Measurements from ENCODE around the gene ARHGAP33. TPM values are rescaled to one million over a fixed set of nuclear protein-coding genes. Genes with fewer than 3 reads are reported as not detected.

The ARHGAP33 gene
- total RNA-seq, 1 donor from 2014 or later, result 26.3 TPM

GRCh38 chr19:35777086-35777841, 1.9 kb downstream of the ARHGAP33 start:
- no peak for DNase-seq

DNA sequence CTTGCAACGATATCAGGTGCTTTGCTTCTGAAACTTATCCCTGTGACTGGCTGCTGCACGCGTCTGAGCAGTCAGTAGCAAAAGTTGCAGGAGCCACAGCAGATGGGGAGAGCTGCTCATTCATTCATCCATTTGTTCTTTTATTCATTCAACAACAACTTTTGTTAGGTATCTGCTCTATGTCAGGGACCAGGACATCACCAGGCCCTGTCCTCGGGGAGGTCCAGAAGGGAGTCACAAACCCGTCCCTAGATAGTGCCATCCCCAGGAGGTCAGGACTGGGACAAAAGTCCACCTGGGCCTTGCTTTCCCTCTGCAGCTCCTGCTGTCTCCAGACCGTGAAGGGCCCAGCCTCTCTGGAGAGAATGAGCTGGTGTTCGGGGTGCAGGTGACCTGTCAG, 2.6 kb downstream of the ARHGAP33 start:
- DNase-seq, result no peak

DNA sequence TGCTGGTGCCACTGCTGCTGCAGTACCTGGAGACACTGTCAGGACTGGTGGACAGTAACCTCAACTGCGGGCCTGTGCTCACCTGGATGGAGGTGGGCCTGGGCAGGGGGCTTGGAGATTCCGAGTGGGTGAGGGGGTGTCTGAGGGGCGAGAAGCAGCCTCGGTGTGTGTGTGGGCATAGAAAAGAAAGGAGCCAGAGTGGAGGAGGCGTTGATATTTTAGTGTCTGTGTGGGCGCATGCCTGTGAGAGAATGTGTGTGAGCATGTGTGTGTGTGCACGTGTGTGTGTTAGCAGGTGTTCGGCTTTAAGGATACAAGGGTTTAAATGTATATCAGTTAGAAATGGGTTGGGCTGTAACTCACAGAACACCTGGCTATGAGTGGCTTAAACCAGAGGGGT, 3.7 kb downstream of the ARHGAP33 start:
- no peak for DNase-seq

- no peak for DNase-seq
Measured at GRCh38 chr19:35780058-35780457, 4.7 kb downstream of the ARHGAP33 start.

GRCh38 chr19:35780717-35781116, 5.4 kb downstream of the ARHGAP33 start:
- no peak for DNase-seq

- no peak for DNase-seq
Measured at GRCh38 chr19:35781650-35782049, 6.3 kb downstream of the ARHGAP33 start.

- DNase-seq, result no peak
Measured at GRCh38 chr19:35782589-35782988, 7.2 kb downstream of the ARHGAP33 start.

DNA sequence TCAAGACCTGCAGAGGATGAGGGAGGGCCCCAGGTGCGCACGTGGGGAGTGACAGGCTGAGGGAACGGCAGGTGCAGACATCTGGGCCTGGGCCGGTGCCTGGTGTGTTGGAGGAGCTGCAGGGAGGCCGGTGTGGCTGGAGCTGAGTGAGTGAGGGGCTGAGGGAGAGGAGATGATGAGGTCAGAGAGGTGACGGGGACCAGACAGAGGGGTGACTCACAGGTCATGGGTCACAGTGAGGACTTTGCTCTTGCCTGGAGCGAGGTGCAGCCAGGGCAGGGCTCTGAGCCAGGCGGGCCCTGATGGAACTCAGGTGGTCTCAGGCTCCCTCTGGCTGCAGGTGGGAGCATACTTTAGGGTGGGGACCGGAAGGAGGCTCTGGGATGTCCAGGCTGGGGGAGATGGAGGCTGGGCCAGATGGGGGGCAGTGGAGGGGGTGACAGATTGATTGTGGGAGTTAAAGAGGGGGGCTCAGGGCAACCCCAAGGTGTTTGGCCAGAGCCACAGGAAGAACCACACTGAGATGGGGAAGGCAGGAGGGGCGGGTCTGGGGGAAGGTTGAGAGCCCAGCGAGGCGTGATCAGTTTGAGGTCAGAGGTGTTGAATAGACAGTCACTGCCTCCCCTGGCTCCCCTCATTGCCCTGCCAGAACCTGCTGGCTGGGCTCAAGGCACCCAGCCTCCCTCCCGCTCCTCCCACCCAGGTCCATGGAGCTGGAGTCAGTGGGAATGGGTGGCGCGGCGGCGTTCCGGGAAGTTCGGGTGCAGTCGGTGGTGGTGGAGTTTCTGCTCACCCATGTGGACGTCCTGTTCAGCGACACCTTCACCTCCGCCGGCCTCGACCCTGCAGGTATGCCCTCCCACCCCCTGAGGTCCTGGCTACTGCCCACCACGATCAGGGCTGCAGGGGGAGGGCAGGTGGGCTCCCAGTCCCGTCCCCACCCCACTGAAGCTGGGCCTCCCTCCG, 8.4 kb downstream of the ARHGAP33 start:
- no peak for DNase-seq

GRCh38 chr19:35784503-35785338, 9.4 kb downstream of the ARHGAP33 start:
- no peak for DNase-seq

GRCh38 chr19:35785339-35785627, 9.9 kb downstream of the ARHGAP33 start:
- DNase-seq, result no peak

GRCh38 chr19:35786299-35787160, 11.2 kb downstream of the ARHGAP33 start:
- DNase-seq, result no peak

DNA sequence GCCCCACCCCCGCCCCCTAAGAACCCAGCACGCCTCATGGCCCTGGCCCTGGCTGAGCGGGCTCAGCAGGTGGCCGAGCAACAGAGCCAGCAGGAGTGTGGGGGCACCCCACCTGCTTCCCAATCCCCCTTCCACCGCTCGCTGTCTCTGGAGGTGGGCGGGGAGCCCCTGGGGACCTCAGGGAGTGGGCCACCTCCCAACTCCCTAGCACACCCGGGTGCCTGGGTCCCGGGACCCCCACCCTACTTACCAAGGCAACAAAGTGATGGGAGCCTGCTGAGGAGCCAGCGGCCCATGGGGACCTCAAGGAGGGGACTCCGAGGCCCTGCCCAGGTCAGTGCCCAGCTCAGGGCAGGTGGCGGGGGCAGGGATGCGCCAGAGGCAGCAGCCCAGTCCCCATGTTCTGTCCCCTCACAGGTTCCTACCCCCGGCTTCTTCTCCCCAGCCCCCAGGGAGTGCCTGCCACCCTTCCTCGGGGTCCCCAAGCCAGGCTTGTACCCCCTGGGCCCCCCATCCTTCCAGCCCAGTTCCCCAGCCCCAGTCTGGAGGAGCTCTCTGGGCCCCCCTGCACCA, 11.9 kb downstream of the ARHGAP33 start:
- no peak for DNase-seq

DNA sequence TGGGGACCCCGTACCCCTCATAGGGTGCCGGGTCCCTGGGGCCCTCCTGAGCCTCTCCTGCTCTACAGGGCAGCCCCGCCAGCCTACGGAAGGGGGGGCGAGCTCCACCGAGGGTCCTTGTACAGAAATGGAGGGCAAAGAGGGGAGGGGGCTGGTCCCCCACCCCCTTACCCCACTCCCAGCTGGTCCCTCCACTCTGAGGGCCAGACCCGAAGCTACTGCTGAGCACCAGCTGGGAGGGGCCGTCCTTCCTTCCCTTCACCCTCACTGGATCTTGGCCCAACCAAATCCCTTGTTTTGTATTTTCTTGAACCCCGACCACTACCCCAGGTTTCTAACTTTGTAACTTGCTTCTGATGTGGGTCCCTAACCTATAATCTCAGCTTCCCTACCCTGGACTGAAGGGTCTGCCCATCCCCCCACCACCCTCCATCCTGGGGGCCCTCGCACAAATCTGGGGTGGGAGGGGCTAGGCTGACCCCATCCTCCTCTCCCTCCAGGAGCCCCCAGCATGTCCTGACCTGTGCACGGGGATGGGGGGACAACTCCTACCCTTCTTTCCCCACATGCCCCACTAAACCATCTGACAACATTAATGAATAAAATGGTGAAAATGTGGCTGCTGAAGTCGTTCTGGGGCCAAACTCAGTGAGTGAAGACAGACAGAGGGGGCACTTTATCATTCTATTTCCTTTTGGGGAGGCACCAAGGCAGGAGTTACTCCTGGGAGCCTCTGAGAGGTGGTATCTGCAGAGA, 13.0 kb downstream of the ARHGAP33 start:
- DNase-seq, result no peak

DNA sequence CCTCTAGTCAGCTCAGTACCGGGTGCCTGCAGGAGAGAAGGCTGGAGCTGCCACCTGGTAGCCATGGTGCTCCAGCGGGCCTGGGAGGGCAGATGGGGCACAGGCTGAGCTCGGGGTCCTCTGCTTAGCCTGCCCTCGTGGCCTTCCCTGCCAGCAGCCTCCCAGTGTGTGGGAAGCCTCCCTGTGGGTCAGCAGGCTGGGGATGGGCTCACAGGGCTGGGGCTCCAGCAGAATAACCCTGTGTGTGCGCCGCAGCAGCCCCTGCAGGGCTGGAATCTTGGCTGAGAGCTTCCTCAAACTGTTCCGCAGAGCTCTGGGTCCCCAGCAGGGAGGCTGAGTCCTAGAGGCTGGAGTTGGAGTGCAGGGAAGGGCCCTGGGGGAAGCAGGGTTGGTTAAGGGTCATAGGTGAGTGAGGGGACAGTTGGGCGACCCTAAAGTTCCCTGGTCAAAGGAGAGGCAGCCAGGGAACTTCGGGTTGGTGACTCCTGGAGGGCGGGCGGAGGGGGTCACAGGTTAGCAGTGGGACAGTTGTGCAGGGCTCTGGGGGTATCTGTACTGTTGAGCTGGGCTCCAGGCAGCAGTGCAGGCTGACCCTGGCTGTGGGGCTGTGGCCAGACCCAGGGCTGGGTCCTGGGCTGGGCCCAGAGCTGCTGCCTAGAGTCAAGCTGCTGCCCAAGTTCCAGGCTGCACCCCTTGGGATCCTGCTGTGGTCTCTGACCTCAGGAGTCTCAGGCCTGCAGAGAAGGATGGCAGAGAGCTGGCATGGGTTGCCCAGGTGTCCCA, 14.0 kb downstream of the ARHGAP33 start:
- DNase-seq, result no peak

DNA sequence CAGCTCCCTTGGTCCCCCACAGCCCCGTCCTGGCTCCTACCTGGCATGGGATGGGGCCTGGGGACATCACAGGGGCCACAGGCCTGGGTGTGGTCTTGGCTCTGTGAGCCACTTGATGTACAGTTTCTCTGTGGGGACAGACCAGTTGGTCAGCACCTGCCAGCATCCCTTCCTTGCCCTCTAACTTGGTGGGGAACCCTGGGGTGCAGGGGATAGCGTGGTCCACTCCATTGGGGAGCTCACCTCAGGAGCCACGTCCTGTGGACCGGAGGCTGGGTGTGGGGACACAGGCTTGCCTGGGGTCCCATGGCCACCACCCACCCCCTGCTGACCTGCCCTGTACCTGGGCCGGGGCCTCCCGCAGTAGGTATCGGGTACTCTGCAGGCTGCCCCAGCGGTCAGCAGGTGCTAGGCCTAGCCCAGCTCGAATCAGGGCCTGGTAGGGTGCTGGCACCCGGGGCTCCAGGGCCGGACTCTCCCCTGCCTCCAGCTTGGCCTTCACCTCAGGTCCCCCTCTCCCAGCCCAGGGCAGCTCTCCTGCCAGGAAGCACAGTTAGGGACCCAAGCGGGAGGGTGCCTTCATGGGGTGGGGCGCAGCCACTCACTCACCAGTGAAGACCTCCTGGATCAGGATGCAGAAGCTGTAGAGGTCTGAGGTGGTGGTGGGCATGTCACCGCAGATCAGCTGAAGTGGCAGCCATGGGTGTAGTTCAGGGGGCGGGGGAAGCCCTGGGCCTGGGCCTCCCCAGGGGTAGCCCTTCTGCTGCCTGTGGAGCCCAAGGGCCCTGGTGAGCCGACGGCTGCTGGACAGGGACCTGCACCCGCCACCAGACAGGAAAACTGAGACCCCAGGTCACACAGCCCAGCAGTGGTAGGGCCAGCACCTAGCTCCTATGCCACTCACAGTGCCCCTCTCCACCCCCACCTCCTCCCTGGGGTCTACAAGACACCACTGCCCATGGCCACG, 14.9 kb downstream of the ARHGAP33 start:
- no peak for DNase-seq

DNA sequence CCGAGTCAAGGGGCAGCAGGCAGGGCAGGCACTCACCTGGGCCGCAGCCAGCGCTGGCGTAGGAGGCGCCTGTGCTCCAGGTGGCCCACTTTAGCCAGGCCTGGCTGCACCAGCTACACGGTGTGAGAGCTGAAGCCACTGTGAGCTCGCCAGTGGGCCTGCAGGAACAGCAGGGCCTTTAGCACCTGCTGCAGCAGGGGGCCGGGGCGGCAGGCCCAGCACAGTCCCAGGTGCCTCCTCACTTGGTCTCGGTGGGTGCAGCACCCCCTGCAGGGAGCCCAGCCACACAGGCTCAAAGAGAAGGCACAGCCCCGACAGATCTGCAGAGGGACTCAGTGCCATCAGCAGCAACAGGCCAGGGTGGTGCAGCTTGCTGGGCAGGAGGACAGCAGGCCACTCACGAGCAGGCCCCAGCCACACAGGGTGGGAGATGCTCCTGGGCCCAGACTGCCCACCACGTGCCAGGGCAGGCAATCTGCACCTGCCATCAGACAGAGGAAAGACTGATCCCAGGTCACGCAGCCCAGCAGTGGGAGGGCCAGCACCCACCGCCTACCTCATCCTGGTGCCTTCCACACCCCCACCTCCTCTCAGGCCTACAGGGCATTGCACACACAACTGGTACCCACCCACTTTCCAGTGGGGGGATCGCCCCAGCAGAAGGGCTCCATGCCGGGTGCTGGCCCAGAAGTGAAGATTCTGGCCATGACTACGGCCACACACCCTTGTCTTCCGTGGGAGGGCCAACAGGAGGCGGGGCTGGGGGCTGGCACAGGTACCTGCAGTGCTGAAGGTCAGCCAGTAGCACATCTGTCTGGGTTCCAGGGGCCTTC, 15.8 kb downstream of the ARHGAP33 start:
- DNase-seq, result no peak

- no peak for DNase-seq
Measured at GRCh38 chr19:35791814-35792279, 16.5 kb downstream of the ARHGAP33 start.
